Progenitor cell of endocrine pancreas (in vitro differentiated cells): ENCODE results near the gene XRCC5. TPM values are rescaled to one million over a fixed set of nuclear protein-coding genes. Genes with fewer than 3 reads are reported as not detected.

Experiments used
- DNase-seq: peaks from one replicate; pipeline ENCODE4 v3.0.0; 2021; ENCODE audit warnings: low spot score; ENCODE audit not compliant: unreplicated experiment
- H3K27ac Mint-ChIP-seq: 2 replicates; pipeline ENCODE4 v1.8.0; 2021; ENCODE audit warnings: mild to moderate bottlenecking, moderate library complexity, mixed read lengths
- H3K27me3 Mint-ChIP-seq: 2 replicates; pipeline ENCODE4 v1.8.0; 2021; ENCODE audit warnings: mixed read lengths
- H3K36me3 Mint-ChIP-seq: 2 replicates; pipeline ENCODE4 v1.8.0; 2022; ENCODE audit warnings: mixed read lengths; ENCODE audit not compliant: insufficient read depth
- H3K4me1 Mint-ChIP-seq: 2 replicates; pipeline ENCODE4 v1.8.0; 2021; ENCODE audit warnings: low read depth, mixed read lengths
- H3K4me3 Mint-ChIP-seq: 2 replicates; pipeline ENCODE4 v1.8.0; 2021; ENCODE audit warnings: low read depth, mild to moderate bottlenecking, moderate library complexity, mixed read lengths
- H3K9me3 Mint-ChIP-seq: 2 replicates; pipeline ENCODE4 v1.8.0; 2021; ENCODE audit warnings: low read depth, mixed read lengths
- total RNA-seq: library from RNA; stranded (reverse); gene quantifications from 2 replicates; pipeline ENCODE4 v1.2.1, GENCODE V29; 2021
- TF ChIP-seq, protein P1 (sequence below): fragments of 200-600 bp; sonication (generic); IDR thresholded peaks from one replicate; pipeline ENCODE4 v1.5.0; 2021; ENCODE audit warnings: antibody characterized with exemption, mild to moderate bottlenecking; ENCODE audit not compliant: unreplicated experiment

Gene XRCC5
- total RNA-seq, 1 donor from 2014 or later: 378 TPM

- Mint-ChIP-seq H3K27me3 (no peaks in the 10 kb centered on the region), H3K4me3 (no peak overlapping the region), H3K9me3 (peaks cover 28% of the 10 kb centered on the region), H3K27ac (no peak overlapping the region), H3K4me1 (no peaks in the 10 kb centered on the region), H3K36me3 (peaks cover 11% of the 10 kb centered on the region)
- TF ChIP-seq, protein P1, sequence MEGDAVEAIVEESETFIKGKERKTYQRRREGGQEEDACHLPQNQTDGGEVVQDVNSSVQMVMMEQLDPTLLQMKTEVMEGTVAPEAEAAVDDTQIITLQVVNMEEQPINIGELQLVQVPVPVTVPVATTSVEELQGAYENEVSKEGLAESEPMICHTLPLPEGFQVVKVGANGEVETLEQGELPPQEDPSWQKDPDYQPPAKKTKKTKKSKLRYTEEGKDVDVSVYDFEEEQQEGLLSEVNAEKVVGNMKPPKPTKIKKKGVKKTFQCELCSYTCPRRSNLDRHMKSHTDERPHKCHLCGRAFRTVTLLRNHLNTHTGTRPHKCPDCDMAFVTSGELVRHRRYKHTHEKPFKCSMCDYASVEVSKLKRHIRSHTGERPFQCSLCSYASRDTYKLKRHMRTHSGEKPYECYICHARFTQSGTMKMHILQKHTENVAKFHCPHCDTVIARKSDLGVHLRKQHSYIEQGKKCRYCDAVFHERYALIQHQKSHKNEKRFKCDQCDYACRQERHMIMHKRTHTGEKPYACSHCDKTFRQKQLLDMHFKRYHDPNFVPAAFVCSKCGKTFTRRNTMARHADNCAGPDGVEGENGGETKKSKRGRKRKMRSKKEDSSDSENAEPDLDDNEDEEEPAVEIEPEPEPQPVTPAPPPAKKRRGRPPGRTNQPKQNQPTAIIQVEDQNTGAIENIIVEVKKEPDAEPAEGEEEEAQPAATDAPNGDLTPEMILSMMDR: no peak
- DNase-seq: no peak
Observed at GRCh38 chr2:216233281-216233995, 124.3 kb downstream of the XRCC5 start.

GRCh38 chr2:216234106-216234505 is 125.0 kb downstream of the XRCC5 start:
- no peaks in the 10 kb centered on the region for H3K4me1 Mint-ChIP-seq

GRCh38 chr2:216235462-216235861 is 126.3 kb downstream of the XRCC5 start:
- TF ChIP-seq, protein P1: no peak
- no peak for DNase-seq
- Mint-ChIP-seq H3K27me3 (no peaks in the 10 kb centered on the region), H3K36me3 (peaks cover 11% of the 10 kb centered on the region), H3K9me3 (peaks cover 24% of the 10 kb centered on the region), H3K27ac (no peak overlapping the region), H3K4me1 (no peaks in the 10 kb centered on the region), H3K4me3 (no peak overlapping the region)

More at GRCh38 chr2:216234106-216234505, 125.0 kb downstream of the XRCC5 start:
- no peak for DNase-seq
- Mint-ChIP-seq H3K27ac (no peak overlapping the region), H3K27me3 (no peaks in the 10 kb centered on the region), H3K9me3 (peaks cover 27% of the 10 kb centered on the region), H3K36me3 (peaks cover 11% of the 10 kb centered on the region), H3K4me3 (no peak overlapping the region)
- TF ChIP-seq, protein P1: no peak

DNA sequence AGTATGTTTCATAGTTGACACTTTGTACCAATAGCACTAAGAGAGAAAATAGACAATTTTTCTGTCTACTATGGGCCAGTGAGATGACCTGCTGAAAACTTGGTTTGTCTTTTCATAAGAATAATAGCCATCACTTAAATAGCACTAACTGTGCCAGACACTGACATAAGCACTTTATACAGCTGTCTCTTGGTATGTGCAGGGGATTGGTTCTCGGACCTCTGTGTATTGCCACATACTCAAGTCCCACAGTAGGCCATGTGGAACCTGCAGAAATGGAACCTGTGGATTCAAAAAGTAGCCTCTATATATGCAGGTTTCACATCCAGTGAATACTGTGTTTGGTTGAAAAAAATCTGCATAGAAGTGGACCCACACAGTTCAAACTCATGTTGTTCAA is 126.7 kb downstream of the XRCC5 start:
- Mint-ChIP-seq H3K27me3 (no peaks in the 10 kb centered on the region), H3K4me3 (no peak overlapping the region), H3K36me3 (peaks cover 11% of the 10 kb centered on the region), H3K9me3 (peaks cover 20% of the 10 kb centered on the region), H3K27ac (no peak overlapping the region), H3K4me1 (peaks cover 1% of the 10 kb centered on the region)
- TF ChIP-seq, protein P1: no peak
- no peak for DNase-seq

DNA sequence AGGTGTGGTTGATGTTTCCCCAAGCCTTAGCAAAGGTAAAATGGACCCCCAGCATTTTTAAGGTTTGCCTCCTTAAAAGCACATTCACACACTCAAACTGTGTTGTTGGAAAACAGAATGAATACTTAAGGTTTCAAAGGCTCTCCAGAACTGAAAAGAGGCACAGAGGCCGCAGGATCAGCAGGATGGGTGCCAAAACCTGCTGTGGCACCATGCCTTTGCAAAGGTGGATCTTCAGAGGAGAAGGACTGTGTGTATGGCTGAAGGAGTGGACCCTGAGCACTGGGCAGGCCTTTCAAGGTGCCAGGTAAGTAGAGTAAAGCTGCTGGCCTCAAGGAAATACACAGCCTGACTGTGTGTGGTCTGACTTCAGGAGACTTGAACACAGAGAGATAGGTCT is 127.3 kb downstream of the XRCC5 start:
- no peaks in the 10 kb centered on the region for H3K27me3 Mint-ChIP-seq
- DNase-seq: no peak
- H3K4me1 Mint-ChIP-seq: peaks cover 3% of the 10 kb centered on the region

More for the DNA sequence above, 127.3 kb downstream of the XRCC5 start:
- Mint-ChIP-seq H3K27ac (no peak overlapping the region), H3K36me3 (peaks cover 11% of the 10 kb centered on the region), H3K4me3 (no peak overlapping the region), H3K9me3 (peaks cover 18% of the 10 kb centered on the region)
- TF ChIP-seq, protein P1: no peak
